ENCODE data around the gene KLHL30. TPM values are rescaled to one million over a fixed set of nuclear protein-coding genes. Genes with fewer than 3 reads are reported as not detected.

Gene KLHL30
- total and polyA plus RNA-seq, 2 donors (not counting 1 experiment from before 2014, with no cell fraction given) = 1.2 to 1.6 TPM

- Histone ChIP-seq H3K36me3 (ENCODE audit: control insufficient read depth, insufficient read depth, low read length) (no peaks in the 10 kb centered on the region), H3K4me1 (ENCODE audit: control insufficient read depth, extremely low read depth, insufficient read depth, low read length) (no peaks in the 10 kb centered on the region), H3K79me2 (ENCODE audit: control insufficient read depth, insufficient read depth, low read length) (no peaks in the 10 kb centered on the region), H3K9me3 (ENCODE audit: control insufficient read depth, insufficient read depth, low read depth, low read length) (no peaks in the 10 kb centered on the region), H3K4me2 (ENCODE audit: extremely low read depth, insufficient read depth, low read length) (no peak overlapping the region), H3K27me3 (ENCODE audit: control insufficient read depth, insufficient read depth, low read length) (no peaks in the 10 kb centered on the region), H2AFZ (ENCODE audit: low read length) (no peak overlapping the region), H3K27ac (ENCODE audit: insufficient read depth, low read length) (no peak overlapping the region), H3K9ac (ENCODE audit: insufficient read depth, low read length) (no peak overlapping the region), H4K20me1 (ENCODE audit: control insufficient read depth, extremely low read depth, insufficient read depth, low read length) (no peaks in the 10 kb centered on the region), H3K4me3 (replicated peaks in 1 of 4; ENCODE audit: control extremely low read depth in 1 of 4, insufficient read depth in 1 of 4, low read depth in 3 of 4, low read length in 4 of 4) (no peak overlapping the region)
- no peak for TF ChIP-seq CTCF (conservative IDR thresholded peaks at IDR 0.05 in 1 of 2, IDR thresholded peaks at IDR 0.05 in 1 of 2; ENCODE audit: low read depth in 1 of 2, low read length in 2 of 2)
- no peak for TF ChIP-seq EZH2 (IDR thresholded peaks at IDR 0.05; ENCODE audit: low read length, missing control alignments)
- no peak for DNase-seq (ENCODE audit: low read depth in 2 of 2)
Observed at GRCh38 chr2:238099714-238100048, 38.8 kb upstream of the KLHL30 start.

GRCh38 chr2:238100049-238100820 lies 38.2 kb upstream of the KLHL30 start, which contains the start of gene ESPNL:
Gene ESPNL (plus strand): TSS chr2:238100340. CDS start chr2:238100420, 80 bp downstream.
- DNase-seq (ENCODE audit: low read depth in 2 of 2) = no peak

More at GRCh38 chr2:238100049-238100820, 38.2 kb upstream of the KLHL30 start, which contains the start of gene ESPNL:
- Histone ChIP-seq H3K4me3 (replicated peaks in 1 of 4; ENCODE audit: control extremely low read depth in 1 of 4, insufficient read depth in 1 of 4, low read depth in 3 of 4, low read length in 4 of 4) (no peak within 1 kb of the TSS), H2AFZ (ENCODE audit: low read length) (no peak within 1 kb of the TSS), H3K9me3 (ENCODE audit: control insufficient read depth, insufficient read depth, low read depth, low read length) (no peaks in the 10 kb centered on the region), H3K9ac (ENCODE audit: insufficient read depth, low read length) (no peak within 1 kb of the TSS), H3K36me3 (ENCODE audit: control insufficient read depth, insufficient read depth, low read length) (no peaks in the 10 kb centered on the region), H3K27me3 (ENCODE audit: control insufficient read depth, insufficient read depth, low read length) (no peaks in the 10 kb centered on the region), H3K79me2 (ENCODE audit: control insufficient read depth, insufficient read depth, low read length) (no peaks in the 10 kb centered on the region), H3K27ac (ENCODE audit: insufficient read depth, low read length) (no peak within 1 kb of the TSS), H3K4me1 (ENCODE audit: control insufficient read depth, extremely low read depth, insufficient read depth, low read length) (no peaks in the 10 kb centered on the region), H3K4me2 (ENCODE audit: extremely low read depth, insufficient read depth, low read length) (no peak within 1 kb of the TSS), H4K20me1 (ENCODE audit: control insufficient read depth, extremely low read depth, insufficient read depth, low read length) (no peaks in the 10 kb centered on the region)
- TF ChIP-seq EZH2 (IDR thresholded peaks at IDR 0.05; ENCODE audit: low read length, missing control alignments) = no peak
- no peak for TF ChIP-seq CTCF (conservative IDR thresholded peaks at IDR 0.05 in 1 of 2, IDR thresholded peaks at IDR 0.05 in 1 of 2; ENCODE audit: low read depth in 1 of 2, low read length in 2 of 2)
